ENCODE data around the gene SMPD1.

DNA sequence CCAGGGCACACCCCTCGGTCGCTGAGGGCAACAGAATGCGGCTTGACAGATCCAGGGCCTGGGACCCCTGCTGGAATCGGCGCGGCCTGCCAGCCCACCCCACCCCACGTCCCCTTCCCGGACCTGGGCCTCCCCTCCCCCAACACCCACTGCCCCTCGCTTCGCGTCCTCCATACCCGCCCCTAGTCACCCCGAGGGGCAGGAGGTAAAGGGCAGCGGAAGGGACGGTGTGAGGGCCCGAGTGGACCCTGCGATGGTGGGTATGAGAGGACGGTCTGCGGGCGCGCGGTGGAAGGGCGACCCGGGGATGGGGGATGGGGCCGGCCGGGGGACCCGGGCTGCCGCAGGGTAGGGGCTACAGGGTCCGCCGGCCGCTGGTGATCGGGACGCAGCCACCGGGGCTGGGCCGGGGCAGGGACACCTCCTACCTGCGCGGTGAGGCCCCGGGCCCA, 28.3 kb downstream of the SMPD1 start:
- TF ChIP-seq POLR2AphosphoS5 (IDR thresholded peaks at IDR 0.05; ENCODE audit: low read depth, low read length) = no peak
- no peak for TF ChIP-seq POLR2A (IDR thresholded peaks at IDR 0.05; ENCODE audit: low read depth, low read length)
